ENCODE data around the gene VGLL4.
"Not testable (repeated sequence)": the region's sequence is repeated elsewhere in the genome, so short reads cannot be mapped to it uniquely, and the experiment has no call there.

VGLL4 gene

DNA sequence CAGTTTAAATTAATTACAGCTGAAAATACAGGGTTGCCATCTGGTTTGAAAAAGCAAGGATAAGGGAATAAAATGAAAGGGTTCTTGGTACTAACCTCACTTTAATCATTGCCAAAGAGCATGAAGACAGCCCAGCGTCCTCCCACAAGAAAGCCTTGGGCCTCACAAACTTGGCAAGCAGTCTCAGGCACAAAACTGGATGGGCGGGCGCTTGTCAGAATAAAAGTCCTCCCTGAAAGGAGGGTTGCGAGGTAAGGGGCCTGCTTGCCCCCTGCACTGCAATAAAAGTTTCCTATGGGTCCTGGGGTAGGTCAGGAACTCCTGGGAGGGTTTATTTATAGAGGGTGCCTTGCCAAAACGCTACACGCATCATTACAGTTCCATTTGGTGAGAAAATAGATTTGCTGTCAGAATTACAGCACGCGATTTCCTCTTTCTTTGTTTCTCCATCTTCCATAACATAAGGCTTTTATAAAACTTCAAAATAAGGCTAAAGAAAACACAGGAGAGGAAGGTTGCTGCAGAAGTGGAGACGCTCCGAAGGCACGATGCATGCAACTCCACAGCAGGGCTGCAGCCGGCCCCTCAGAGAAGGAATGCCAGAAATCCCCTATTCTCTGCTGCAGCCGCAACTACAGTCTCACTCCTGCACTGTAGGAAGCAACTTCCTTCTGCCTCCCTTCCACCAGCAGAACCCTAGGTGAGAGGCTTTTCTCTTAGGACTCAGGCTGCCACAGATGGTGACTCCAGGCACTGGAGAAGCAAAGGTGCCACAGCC is 61.3 kb downstream of the VGLL4 start:
- no peak for DNase-seq

DNA sequence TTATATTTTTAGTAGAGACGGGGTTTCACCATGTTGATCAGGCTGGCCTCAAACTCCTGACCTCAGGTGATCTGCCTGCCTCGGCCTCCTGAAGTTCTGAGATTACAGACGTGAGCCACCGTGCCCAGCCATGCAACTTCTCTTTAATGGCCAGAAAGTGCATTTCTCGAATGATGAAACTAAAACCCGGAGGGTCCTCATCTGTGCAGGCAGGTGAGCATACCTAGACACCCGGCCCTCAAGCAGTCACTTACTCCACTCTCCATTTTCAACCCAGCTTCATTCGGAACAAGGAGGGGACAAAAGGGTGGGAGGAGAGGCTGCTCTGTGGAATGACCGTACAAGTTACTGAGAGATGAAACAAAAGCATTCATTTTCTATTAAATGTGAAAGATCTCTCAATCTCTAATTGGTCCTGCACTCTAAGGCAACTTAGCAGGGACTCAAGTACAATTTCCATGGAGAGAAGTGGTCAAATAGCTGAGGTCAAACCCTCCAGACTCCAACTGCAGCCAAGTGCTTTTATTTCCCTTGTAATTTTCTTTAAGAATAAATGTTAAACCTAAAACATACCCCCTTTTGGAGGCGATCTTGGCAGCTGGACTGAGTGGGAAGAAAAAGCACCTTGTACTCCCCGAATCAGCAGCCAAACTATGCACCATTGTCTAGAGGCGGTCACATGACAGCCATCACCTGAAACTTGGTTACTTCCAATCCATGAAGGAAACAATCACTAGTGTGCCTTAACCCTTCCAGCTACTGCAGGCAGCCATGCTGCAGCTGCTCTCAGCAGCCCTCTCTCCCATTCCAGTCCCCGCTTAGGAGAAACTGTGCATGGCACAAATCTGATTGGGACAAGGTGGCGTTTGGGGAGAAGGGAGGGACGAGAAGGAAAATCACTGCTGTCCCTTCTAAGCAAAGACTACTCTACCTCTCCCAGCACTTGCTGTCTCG is 62.2 kb downstream of the VGLL4 start:
- DNase-seq, result no peak

- DNase-seq, result no peak
Measured at GRCh38 chr3:11580645-11581044, 63.1 kb downstream of the VGLL4 start.

DNA sequence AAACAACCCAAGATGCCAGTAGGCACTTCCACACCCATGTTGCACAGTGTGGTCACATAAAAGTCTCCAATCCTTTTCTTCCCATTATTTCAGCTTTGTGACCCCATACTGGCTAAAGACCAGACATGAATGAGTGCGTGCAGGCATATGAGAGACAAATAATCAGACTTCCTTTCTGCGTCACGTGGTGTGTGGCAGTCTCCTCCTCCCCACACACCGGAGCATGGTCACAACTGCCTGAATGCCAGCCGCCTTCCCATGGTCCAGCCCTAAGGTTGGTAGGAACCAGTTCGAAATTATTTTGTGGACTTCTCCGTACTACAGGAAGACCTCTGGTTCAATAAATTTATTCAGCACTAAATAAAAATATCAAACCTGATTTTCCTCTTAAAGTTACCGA is 65.5 kb downstream of the VGLL4 start:
- no peak for DNase-seq

- DNase-seq, result no peak
Measured at GRCh38 chr3:11576453-11576852, 67.3 kb downstream of the VGLL4 start.

- no peak for DNase-seq
Measured at GRCh38 chr3:11575677-11576076, 68.0 kb downstream of the VGLL4 start.

DNA sequence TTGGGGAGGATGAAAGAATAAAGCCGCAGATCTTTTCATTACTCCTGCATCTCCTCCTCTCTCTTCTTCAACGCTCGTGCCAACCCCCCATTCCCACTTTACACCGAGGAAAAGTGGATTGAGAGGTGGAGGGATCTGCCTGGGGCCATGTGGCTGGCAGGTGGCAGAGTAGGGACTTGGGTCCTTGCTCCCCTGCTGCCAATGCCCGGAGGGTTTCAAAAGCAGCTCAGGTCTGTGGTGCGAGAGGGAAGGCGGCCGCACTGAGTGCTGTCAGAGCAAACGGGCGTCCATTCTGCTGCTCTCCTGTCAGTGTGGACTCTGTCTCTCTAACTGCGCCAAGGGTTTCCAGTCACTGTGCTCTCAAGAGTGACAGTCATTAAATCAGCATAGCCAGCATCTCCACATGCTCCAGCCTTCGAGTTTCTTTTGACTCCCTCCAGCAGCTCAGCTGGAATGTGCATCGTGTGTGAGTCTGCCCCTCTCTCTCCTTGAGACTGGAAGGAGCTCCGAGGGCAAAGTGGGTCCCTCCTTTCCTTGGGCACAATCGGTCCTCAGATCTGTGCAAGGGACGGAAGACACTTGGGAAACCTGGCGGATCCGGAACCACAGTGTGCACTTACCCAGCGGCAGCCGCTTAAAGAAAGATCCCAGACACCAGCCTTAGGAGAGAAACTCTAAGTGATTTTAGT is 68.6 kb downstream of the VGLL4 start:
- no peak for DNase-seq

DNA sequence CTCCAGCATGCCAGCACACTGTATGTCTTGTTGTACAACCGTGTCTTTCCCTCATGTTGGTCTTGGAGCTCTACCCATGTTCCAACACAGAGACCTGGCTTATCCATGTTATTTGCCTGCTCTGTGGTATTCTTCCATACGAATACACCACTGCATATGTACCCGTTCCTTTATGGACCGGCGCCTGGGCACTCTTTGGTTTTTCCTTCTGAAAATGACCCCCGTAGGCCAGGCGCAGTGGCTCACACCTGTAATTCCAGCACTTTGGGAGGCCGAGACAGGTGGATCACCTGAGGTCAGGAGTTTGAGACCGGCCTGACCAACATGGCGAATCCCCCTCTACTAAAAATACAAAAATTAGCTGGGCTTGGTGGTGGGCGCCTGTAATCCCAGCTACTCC is 71.1 kb downstream of the VGLL4 start:
- DNase-seq, result not testable (repeated sequence)

- DNase-seq, result no peak
Measured at GRCh38 chr3:11570789-11571495, 72.8 kb downstream of the VGLL4 start.

GRCh38 chr3:11570251-11570650 is 73.5 kb downstream of the VGLL4 start:
- DNase-seq, result no peak

GRCh38 chr3:11569156-11569741 is 74.5 kb downstream of the VGLL4 start:
- DNase-seq, result no peak

DNA sequence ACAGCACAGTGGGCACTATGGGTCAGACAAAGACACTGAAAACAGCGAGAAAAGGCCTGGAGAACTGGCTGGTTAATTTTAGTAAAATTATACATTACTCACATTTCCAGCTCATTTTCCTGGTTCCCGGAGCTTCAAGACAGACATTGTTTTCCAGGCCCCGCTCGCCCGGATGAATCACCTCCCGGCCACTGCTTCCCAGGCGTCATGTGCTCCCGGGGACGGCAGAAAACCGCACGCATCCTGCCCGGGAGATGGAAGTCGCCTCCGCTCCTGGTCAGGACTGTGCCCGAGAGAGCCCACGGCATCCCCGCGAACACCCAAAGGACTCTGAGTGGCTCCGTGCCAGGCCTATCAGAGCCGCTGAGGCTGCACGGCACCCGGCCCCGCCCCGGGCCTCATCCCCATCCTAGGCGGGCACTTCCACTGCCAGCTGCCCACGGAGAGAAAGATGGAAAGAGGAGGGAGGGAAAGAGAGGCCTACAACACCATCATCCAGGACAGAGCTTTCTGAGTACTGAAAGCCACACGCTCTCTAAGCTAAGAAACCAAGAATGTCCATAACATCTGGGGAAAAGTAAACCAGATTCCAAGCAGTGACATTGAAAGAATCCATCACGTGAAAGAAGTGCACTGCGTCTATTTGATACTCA is 75.1 kb downstream of the VGLL4 start:
- no peak for DNase-seq

DNA sequence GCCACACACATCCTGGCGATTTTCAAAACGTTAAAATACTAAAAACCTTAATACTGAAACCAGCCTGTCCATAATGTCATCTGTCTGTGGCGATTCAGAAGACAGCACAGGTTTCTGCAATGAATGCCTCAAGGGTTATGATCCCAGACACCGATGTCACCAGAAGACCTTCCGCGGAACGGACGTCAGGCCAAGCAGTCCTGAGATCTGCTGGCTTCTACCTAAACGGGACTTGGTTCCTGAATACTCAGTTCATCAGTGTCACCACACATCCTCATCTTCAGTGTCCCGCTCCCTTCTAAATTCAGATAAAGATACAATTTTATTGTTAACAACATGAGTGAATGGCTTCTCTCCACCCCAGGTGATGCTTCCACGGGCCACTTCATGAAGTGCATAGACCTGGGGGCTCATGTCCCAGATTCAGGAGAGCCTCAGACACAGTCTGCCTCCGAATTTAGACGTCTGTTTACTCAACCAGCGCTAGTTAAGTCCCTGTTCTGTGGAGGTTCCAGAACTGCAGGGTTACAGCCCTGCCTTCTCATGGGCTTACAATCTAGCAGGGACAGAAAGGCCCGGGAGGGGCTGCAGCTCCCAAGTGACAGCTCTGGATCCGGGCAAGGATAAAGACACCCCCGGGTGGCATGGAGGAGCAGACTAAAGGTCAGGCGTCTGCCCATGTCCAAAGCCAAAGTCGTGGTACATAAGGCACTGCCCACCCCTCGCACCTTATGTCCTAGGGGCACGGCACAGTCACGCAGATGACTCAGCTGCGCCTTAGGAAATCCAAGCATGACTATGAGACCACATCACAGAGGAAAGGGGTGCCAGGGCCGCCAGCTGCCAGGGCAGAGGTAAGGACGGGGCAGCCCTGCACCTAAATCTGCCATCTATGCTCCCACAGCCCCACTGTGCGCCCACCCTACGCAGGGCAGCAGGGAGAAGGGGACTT is 75.9 kb downstream of the VGLL4 start:
- DNase-seq, result no peak

DNA sequence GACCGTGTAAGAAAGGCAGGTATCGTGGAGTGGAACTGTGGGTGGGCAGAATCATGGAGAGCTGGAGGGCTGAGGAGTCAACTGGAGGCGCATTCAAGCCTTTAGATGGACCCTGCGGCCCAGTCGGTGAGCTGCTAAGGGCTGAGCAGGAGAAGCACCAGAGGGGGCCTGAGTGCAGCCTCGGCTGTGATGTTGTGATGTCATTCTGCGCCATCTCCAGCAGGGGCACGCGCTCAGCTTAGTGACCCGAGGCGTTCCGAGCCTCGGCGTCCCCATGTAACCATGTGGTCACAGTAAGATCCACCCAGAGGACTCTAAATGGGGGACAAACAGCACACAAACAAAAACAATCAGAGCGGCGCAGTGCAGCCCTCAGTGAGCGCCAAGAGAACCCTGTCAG is 76.8 kb downstream of the VGLL4 start:
- no peak for DNase-seq

DNA sequence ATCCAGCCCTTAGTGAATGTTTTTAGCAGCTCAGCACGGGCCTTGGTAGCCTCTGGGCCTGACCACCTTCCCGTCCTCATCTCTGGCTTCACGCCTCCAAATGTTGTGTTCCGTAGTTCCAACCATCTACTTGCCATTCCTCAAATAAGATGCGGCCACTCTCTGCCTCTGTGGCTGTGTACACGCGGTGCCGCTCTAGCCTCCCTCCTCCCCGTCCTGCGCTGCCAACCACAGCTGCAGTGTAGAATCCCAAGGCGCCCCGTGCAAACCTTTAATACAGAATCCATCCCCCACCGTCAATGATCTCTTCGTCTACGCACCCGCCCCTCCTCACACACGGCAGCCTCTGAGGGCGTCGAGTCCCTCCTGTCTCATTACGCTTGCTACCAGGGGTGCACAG is 77.2 kb downstream of the VGLL4 start:
- DNase-seq, result no peak

- DNase-seq, result no peak
Measured at GRCh38 chr3:11565932-11566331, 77.8 kb downstream of the VGLL4 start.

DNA sequence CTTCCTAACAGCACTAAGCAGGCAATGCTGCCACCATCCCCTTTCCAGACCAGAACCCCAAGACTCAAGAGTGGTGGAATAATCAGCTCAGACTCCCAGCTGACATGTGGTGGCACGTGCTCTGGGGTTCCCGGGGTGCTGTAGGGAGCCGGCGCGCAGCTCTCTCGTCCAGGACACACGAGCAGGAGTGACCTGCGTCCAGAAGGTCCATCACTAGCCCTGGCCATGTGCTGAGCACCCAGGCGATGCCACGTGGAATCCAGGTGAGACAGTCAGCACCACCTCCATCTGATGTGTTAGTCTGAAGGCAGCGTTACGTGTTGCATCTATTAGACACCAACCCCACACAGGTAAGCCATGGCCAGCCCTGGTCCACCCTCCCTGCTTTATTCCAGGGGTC is 78.2 kb downstream of the VGLL4 start:
- DNase-seq, result no peak

DNA sequence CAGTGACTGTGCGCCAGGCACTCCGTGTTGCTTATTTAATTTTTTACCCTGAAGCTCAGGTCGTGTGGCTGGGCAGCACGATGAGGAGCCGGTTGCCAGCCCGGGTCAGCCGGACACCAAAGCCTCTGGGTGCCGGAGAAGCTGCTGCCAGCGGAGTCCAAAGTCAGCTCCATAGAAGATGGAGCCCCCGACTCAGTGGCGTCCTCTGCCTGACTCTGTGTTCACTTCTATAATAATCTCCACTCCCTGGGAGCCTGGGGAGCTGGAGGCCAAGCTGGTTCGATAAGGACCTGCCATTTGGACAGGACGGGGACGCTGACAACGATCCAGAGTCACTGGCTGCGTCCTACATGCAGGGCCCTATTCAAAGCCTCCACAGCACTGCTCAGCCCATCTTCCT is 78.6 kb downstream of the VGLL4 start:
- DNase-seq, result no peak

- DNase-seq, result no peak
Measured at GRCh38 chr3:11564577-11565001, 79.1 kb downstream of the VGLL4 start.

- DNase-seq, result no peak
Measured at GRCh38 chr3:11563865-11564185, 79.9 kb downstream of the VGLL4 start.
